HUDEP-2 (cell line): ENCODE results near the gene TBXAS1.

Source experiments
- DNase-seq, 76 experiments: peaks; one replicate each; lab custom pipeline; 2025; ENCODE audit not compliant: unreplicated experiment in 76 of 76; lab: John Stamatoyannopoulos, UW

The TBXAS1 gene

GRCh38 chr7:140036224-140036962 is 207.3 kb downstream of the TBXAS1 start:
- DNase-seq: no peak

DNA sequence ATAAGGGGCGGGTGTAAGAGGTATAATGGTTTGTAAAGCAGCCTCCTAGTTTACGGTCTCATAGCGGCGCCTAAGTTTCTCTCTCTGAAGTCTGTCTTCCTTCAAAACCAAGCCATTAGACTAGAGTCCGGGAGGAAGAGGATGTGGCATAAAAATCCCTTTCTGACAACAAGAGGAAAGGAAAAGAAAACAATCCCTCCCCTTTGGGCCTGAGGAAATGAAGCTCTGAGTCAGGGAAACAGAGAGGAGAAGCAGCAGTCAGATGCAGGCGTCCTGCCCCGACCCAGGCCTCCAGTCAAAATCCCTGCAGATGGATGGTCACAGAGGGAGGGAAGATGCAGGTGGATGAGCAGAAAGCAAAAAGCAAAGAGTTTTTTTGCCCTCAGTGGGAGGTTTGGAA is 210.0 kb downstream of the TBXAS1 start:
- no peak for DNase-seq

GRCh38 chr7:140039896-140040295 is 210.8 kb downstream of the TBXAS1 start:
- DNase-seq: no peak

DNA sequence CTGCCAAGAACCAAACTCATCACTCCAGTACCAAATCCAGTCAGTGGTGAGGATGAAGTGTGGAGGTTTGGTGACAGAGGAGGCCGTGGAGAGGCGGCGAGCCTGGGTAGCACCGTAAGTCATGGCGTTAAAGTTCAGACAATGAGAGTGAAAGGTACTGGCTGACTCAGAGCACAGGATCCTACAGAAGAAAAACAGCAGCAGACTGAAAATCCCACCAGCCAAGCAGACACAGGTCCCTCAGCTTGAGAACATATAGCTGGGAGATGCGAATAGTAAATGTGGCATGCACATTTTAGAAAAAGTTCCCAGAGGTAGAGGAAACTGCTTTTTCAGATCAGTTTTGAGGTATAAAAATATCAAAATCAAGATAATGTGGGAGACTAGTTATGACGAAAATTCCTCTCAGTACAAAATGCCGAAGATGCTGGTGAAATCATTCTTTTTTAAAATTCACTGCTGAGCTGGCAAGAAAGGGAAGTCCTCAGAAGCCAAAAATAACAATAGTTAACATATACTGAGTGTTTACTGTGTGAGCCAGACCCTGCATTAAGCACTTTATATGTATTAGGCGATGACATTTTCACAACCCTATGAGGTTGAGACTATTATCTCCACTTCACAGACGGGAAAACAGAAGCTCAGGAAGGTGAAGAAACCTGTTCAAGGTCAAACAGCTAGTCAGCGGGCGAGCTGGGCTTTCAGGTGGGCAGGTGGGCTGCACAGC is 212.8 kb downstream of the TBXAS1 start:
- no peak for DNase-seq

DNA sequence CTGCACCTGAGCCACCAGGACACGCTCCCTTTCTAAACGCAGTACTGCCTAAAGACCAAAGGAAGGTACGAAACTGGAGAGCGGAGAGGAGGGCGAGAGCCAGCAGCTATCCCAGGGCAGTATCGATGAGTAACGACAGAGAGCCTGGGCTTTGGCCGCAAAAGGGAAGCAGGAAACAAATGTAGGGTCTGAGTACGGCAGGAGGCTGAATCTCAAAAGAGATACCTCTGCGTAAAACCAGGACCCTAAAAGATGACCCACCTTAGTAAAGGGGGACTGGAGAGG is 213.3 kb downstream of the TBXAS1 start:
- no peak for DNase-seq

GRCh38 chr7:140044251-140044650 is 215.2 kb downstream of the TBXAS1 start:
- DNase-seq: no peak

GRCh38 chr7:140045697-140046096 is 216.6 kb downstream of the TBXAS1 start:
- no peak for DNase-seq

- no peak for DNase-seq
Measured at GRCh38 chr7:140047197-140047596, 218.1 kb downstream of the TBXAS1 start.

- DNase-seq: no peak
Measured at GRCh38 chr7:140048138-140048537, 219.1 kb downstream of the TBXAS1 start.

GRCh38 chr7:140048989-140049338 is 219.9 kb downstream of the TBXAS1 start:
- DNase-seq: no peak

DNA sequence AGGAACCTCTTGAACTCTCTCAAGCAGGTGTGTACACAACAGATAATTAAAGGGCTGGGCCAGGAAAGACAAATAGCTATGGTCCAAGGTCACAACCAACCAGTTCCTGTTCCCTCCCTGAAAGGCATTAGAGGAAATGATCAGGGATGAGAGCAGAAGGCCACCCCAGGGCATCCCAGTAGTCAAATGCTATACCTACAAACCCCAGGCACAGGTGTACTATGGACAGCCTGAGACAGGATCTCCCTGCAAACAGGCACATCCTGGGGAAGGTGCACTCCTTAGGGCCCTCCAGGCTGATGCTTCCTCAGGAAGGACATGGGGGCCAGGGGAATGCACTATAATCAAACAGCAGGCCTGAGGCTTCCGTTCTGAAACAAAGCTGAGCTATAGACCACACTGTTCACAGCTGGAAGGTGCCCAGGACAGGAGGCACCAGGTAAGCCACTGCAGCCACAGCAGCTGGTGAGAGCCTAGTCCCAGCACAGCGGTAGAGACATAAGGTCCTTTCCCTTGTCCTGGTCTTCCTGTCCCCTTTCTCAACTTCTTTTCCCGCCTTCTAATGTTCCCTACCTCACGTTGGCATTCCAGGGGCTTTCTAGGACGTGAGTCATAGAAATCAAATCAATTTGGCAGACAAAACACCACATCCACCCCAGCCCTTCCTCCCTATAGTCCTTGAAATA is 220.4 kb downstream of the TBXAS1 start:
- no peak for DNase-seq

GRCh38 chr7:140050100-140050499 is 221.0 kb downstream of the TBXAS1 start:
- DNase-seq: no peak

DNA sequence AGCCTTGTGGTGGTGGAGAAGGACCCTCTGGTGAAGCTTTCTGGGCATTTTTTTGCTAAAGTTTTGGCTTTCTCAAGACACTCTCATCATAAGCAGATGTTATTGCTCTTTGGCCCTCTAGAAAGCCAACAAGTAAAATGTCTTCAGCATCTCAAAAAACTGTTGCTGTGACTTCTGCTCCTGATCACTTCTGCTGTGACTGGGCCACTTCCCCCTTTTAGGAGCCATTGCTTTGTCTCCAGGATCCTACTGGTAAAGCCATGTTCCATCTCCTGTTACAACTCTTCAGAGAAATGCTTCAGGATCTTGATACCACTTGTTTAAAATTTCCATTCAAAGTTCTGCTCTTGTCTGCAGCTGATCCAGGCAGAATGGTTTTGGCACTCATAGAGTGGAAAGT is 222.8 kb downstream of the TBXAS1 start:
- no peak for DNase-seq

DNA sequence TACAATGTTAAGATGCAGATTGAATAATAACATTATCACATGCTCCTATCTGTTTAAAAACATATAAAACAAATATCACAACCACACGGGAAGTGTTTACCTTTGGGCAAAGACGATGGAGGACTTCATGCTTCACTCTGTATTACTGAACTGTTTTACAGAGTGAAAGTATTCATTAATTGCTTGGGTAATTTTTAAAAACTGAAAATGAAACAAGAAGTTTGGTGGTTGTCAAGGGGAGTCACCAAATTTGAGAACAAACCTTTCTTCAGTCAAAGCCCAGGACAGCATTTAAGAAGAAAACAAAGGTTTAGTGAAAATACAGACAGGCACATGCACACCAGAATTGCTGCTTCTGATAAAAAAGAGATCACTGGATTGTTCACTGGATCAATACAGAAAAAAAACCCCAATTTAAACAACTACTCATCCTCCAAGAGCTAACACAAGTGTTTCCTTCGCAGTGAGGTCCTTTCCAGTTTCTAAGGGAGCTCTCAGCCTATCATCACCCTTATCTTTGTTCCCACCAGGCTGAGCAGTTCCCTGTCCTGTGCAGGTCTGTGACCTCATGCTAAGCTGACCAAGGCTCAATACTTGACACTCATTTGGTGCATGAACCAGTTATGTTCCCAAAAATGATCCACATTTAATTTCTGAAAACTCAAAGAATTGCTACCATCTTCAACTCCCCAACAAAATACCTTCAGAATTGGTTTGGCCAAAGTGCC is 224.9 kb downstream of the TBXAS1 start:
- DNase-seq: peak in 1 of 76 experiments; percentile 3

DNA sequence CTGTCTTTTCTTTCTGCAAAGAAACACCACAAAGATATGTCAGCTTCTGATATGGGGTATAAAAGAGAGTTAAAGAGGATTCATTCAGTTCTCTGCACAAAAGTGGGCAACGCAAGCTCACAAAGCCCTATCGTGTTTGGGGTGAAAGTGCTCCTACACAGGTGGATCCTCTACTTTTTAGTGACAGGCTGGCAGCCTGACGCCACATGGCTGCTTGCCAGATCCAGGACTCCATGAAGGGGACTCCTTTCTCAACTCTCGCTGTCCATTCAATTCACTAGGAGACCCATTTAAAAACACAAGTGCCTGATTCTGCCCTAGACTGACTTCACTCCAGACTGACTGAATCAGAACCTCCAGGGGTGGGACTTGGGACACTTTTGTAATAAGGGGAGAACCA is 225.7 kb downstream of the TBXAS1 start:
- DNase-seq: no peak

DNA sequence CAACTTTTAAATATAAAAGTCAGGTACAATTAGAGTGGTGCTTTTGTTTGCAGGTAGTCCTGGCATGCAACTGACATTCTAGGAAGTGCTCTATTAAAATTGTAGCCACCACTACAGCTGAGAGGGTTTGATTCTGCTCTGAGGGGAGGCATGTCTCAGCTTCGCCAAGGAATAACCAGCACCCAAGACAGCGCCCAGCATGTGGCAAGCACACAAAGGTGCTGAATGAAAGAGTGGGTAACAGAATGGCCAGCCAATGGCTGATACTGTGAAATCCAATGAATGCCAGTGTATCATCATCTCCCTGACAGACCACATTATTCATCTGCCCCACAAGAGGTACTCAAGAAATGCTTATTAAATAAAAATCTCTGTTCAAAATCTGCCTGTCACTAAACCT is 226.8 kb downstream of the TBXAS1 start:
- no peak for DNase-seq

- DNase-seq: no peak
Measured at GRCh38 chr7:140056431-140057142, 227.5 kb downstream of the TBXAS1 start.

- DNase-seq: no peak
Measured at GRCh38 chr7:140057143-140057535, 228.1 kb downstream of the TBXAS1 start.

- DNase-seq: no peak
Measured at GRCh38 chr7:140058517-140058916, 229.5 kb downstream of the TBXAS1 start.
